SU-DHL-6 (cell line): ENCODE data around the gene UTP15.

Experiments
- EZH2phosphoT487 ChIP-seq: fragments of 200-600 bp; sonication (generic), shearing (Covaris generic); conservative IDR thresholded peaks from 2 replicates; pipeline ENCODE4 v1.6.1; 2018; ENCODE audit warnings: mild to moderate bottlenecking, antibody characterized with exemption, low read length, moderate library complexity, mixed read lengths
- TF ChIP-seq, protein P1 (sequence below): fragments of 200-600 bp; sonication (generic); IDR thresholded peaks from one replicate; pipeline ENCODE4 v1.5.1; 2017; ENCODE audit warnings: antibody characterized with exemption, mild to moderate bottlenecking, low read length, moderate library complexity; ENCODE audit not compliant: insufficient read depth, poor library complexity, severe bottlenecking

DNA sequence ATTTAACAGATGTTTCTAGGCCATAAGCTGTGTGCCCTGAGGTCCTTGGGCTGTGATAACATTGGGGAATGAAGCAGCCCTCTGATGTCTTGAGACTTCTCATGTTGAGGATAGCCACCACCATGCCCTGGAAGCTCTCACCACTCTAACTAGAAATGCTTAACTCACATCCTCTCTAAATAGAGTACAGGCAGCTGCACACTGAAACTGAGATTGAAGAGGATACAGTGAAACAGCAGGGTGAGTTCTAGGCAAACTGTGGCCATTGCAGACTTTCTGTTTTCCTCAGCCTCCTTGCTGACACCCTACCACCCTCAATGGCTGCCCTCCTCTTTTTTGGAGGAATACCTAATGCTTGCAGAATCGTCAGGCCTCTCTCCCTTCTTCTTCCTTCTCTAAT, 22.4 kb downstream of the UTP15 start:
- TF ChIP-seq, protein P1, sequence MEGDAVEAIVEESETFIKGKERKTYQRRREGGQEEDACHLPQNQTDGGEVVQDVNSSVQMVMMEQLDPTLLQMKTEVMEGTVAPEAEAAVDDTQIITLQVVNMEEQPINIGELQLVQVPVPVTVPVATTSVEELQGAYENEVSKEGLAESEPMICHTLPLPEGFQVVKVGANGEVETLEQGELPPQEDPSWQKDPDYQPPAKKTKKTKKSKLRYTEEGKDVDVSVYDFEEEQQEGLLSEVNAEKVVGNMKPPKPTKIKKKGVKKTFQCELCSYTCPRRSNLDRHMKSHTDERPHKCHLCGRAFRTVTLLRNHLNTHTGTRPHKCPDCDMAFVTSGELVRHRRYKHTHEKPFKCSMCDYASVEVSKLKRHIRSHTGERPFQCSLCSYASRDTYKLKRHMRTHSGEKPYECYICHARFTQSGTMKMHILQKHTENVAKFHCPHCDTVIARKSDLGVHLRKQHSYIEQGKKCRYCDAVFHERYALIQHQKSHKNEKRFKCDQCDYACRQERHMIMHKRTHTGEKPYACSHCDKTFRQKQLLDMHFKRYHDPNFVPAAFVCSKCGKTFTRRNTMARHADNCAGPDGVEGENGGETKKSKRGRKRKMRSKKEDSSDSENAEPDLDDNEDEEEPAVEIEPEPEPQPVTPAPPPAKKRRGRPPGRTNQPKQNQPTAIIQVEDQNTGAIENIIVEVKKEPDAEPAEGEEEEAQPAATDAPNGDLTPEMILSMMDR: no peak
- no peak for TF ChIP-seq EZH2phosphoT487
